Spleen (tissue), 11 donors: Measurements from ENCODE around the gene ARFGEF3. TPM values are rescaled to one million over a fixed set of nuclear protein-coding genes. Genes with fewer than 3 reads are reported as not detected.
"Not testable (repeated sequence)": the region's sequence is repeated elsewhere in the genome, so short reads cannot be mapped to it uniquely, and the experiment has no call there.

Experiments used
- DNase-seq: peaks from one replicate; pipeline ENCODE4 v3.0.0-alpha.2; 2020
- H3K27ac ChIP-seq, 8 donors: fragments of 200-600 bp; sonication (generic) in 7 of 8; 1 replicate in 4 of 8; 2 replicates in 4 of 8; pipeline versions ENCODE4 v1.5.0 to v1.8.0; 2016 to 2021; ENCODE audit warnings: inconsistent platforms in 4 of 8, mild to moderate bottlenecking in 4 of 8, moderate library complexity in 1 of 8
- H3K27me3 ChIP-seq, 7 donors: fragments of 200-600 bp; sonication (generic) in 6 of 7; replicated peaks in 1 of 7; 1 replicate in 4 of 7; 2 replicates in 3 of 7; pipeline versions ENCODE4 v1.5.0 to v1.8.0; 2016 to 2021; ENCODE audit warnings: inconsistent platforms in 3 of 7, mild to moderate bottlenecking in 1 of 7
- H3K36me3 ChIP-seq, 6 donors: fragments of 200-600 bp; sonication (generic) in 5 of 6; 1 replicate in 4 of 6; 2 replicates in 2 of 6; pipeline versions ENCODE4 v1.5.0 to v1.8.0; 2016 to 2021; ENCODE audit warnings: inconsistent platforms in 2 of 6
- H3K4me1 ChIP-seq, 6 donors: fragments of 200-600 bp; sonication (generic) in 5 of 6; 1 replicate in 3 of 6; 2 replicates in 3 of 6; pipeline versions ENCODE4 v1.5.0 to v1.8.0; 2016 to 2021; ENCODE audit warnings: inconsistent platforms in 3 of 6
- H3K4me3 ChIP-seq, 8 donors: fragments of 200-600 bp; sonication (generic) in 7 of 8; 1 replicate in 4 of 8; 2 replicates in 4 of 8; pipeline versions ENCODE4 v1.5.0 to v1.8.0; 2016 to 2021; ENCODE audit warnings: inconsistent platforms in 4 of 8, mild to moderate bottlenecking in 4 of 8, moderate library complexity in 2 of 8
- H3K9me3 ChIP-seq, 8 donors: fragments of 200-600 bp; sonication (generic) in 7 of 8; 1 replicate in 4 of 8; 2 replicates in 4 of 8; pipeline versions ENCODE4 v1.5.0 to v1.8.0; 2016 to 2021; ENCODE audit warnings: inconsistent platforms in 4 of 8
- POLR2A ChIP-seq, 3 donors: fragments of 450-650 bp; IDR thresholded peaks; one replicate each; pipeline ENCODE4 v1.5.1; 2017; ENCODE audit warnings: antibody characterized with exemption in 3 of 3, mild to moderate bottlenecking in 1 of 3
- POLR2AphosphoS5 ChIP-seq, 3 donors: sonication (generic); formaldehyde crosslinking; IDR thresholded peaks; one replicate each; pipeline ENCODE4 v1.5.1; 2017; ENCODE audit warnings: antibody characterized with exemption in 3 of 3
- WGBS, 5 donors: extraction: QIAGEN DNeasy Blood & Tissue Kit in 3 of 5; methylation state at CpG; one replicate each; pipeline versions ENCODE4 v1.1.5 to v1.1.7; 2013 to 2018; 5-methylcytosine and 5-hydroxymethylcytosine counted together
- intact Hi-C: fragments of 100-400 bp; cut with DNase I; formaldehyde crosslinking; loops from one replicate; pipeline ENCODE4 v1.15.0; 2023; ENCODE audit warnings: low total_unique reads
- polyA plus RNA-seq, 3 donors: library from polyadenylated mRNA; stranded (reverse); fragments of 200-250 nt; gene quantifications; one replicate each; pipeline ENCODE4 v1.2.1, GENCODE V29; 2013
- total RNA-seq, 7 donors: library from RNA; depleted of rRNA in 3 of 7; stranded (reverse); fragments of >200 nt in 3 of 7; fragmentation: NEBNext Ultra II Directional in 4 of 7; extraction: Animal tissue kit (Norgen Biotek cat#: 25700) in 4 of 7; gene quantifications; one replicate each; pipeline versions ENCODE4 v1.1.0 to v1.2.1, GENCODE V29; 2016 to 2021
- TF ChIP-seq, protein P1 (sequence below), 11 experiments: fragments of 200-600 bp in 7 of 11; fragments of 450-650 bp in 4 of 11; sonication (generic) in 4 of 11; IDR thresholded peaks in 8 of 11; conservative IDR thresholded peaks in 3 of 11; 1 replicate in 7 of 11; 2 replicates in 4 of 11; pipeline versions ENCODE4 v1.4.0 to v1.8.0; 2016 to 2021; ENCODE audit warnings: antibody characterized with exemption in 11 of 11, inconsistent platforms in 4 of 11, mild to moderate bottlenecking in 1 of 11
- donor health status: healthy with polysubstance abuse.
- donor health status: DM: no; HTN: no; CAD: no; lungs with moderate emphysema.
- donor health status: DM: no; HTN: no; CAD: no.
- donor health status: Bipolar disorder and iron deficiency.
- donor health status: healthy.
- donor health status: DM: no; HTN: no; CAD: no.
- donor health status: DM: yes; HTN: yes; CAD: no.

The ARFGEF3 gene
- total and polyA plus RNA-seq, 10 donors: 0.09 to 3.1 (median 1.7) TPM

DNA sequence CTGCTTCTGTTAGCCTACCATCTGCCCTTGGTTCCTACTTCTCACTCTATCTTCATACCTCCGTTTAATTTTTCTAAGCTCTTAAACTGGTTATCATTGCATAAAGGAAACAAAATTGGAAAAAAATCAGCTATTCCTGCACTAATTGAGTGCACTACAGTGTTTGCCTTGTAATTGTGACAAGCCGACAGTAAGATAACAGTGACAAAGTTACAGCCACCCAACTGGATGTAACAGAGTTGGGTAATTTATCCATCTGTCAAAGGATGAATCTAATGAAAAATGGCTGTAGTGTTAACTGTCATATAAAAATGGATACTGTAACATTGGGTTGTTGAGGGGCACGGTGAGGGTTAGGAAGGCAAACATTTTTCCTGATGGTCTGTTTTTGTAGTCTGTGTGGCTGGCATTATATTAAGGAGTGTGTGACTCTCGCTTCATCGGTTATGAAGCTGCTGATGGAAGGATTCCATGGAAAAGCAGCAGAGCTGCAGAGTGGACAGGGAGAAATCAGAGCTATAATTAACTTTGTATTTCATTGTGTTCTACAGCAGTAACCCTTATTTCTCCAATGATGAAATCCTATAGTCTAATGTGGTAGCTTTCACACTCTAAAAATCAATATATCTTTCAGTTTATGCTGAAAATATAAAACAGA is 43.8 kb downstream of the ARFGEF3 start:
- Histone ChIP-seq H3K4me3 (no peak overlapping the region), H3K4me1 (no peaks in the 10 kb centered on the region), H3K9me3 (no peaks in the 10 kb centered on the region), H3K27ac (no peak overlapping the region), H3K27me3 (peaks cover 0 to 17% (median 0%) of the 10 kb centered on the region in 7 donors), H3K36me3 (no peaks in the 10 kb centered on the region)
- TF ChIP-seq, protein P1, sequence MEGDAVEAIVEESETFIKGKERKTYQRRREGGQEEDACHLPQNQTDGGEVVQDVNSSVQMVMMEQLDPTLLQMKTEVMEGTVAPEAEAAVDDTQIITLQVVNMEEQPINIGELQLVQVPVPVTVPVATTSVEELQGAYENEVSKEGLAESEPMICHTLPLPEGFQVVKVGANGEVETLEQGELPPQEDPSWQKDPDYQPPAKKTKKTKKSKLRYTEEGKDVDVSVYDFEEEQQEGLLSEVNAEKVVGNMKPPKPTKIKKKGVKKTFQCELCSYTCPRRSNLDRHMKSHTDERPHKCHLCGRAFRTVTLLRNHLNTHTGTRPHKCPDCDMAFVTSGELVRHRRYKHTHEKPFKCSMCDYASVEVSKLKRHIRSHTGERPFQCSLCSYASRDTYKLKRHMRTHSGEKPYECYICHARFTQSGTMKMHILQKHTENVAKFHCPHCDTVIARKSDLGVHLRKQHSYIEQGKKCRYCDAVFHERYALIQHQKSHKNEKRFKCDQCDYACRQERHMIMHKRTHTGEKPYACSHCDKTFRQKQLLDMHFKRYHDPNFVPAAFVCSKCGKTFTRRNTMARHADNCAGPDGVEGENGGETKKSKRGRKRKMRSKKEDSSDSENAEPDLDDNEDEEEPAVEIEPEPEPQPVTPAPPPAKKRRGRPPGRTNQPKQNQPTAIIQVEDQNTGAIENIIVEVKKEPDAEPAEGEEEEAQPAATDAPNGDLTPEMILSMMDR (IDR thresholded peaks at IDR 0.05 in 8 of 11, conservative IDR thresholded peaks at IDR 0.05 in 3 of 11): no peak
- 80 to 97% (median 91%) methylated on average over 5 of the region's 5 CpGs for WGBS, 5 donors
- DNase-seq: no peak
- intact Hi-C loops: no loop called here

DNA sequence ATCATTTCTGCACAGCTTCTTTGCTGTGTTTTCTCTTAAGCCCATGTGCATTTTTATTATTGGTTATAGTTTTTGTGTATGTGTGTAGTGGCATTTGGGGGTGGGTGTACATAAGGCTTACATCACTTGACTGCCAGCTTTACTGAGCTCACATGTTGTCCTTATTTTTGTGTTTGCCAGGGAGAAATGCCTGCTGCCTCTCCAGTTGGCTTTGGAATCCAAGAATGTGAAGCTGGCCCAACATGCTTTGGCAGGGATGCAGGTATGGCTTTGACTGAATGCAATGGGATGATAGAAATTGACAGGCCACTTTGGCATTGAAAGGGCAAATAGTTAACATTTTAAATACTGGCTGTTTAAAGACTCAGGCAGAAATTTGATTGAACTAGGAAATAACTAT is 45.1 kb downstream of the ARFGEF3 start:
- no peak overlapping the region for H3K4me3 ChIP-seq
- H3K27ac ChIP-seq: no peak overlapping the region
- intact Hi-C loops: no loop called here
- no peaks in the 10 kb centered on the region for H3K4me1 ChIP-seq
- H3K27me3 ChIP-seq: peaks cover 0 to 17% (median 0%) of the 10 kb centered on the region in 7 donors
- TF ChIP-seq POLR2A (IDR thresholded peaks at IDR 0.05): no peak
- TF ChIP-seq, protein P1 (IDR thresholded peaks at IDR 0.05 in 8 of 11, conservative IDR thresholded peaks at IDR 0.05 in 3 of 11): no peak
- no peak for TF ChIP-seq POLR2AphosphoS5 (IDR thresholded peaks at IDR 0.05)
- H3K9me3 ChIP-seq: no peaks in the 10 kb centered on the region
- no peak for DNase-seq
- no peaks in the 10 kb centered on the region for H3K36me3 ChIP-seq

DNA sequence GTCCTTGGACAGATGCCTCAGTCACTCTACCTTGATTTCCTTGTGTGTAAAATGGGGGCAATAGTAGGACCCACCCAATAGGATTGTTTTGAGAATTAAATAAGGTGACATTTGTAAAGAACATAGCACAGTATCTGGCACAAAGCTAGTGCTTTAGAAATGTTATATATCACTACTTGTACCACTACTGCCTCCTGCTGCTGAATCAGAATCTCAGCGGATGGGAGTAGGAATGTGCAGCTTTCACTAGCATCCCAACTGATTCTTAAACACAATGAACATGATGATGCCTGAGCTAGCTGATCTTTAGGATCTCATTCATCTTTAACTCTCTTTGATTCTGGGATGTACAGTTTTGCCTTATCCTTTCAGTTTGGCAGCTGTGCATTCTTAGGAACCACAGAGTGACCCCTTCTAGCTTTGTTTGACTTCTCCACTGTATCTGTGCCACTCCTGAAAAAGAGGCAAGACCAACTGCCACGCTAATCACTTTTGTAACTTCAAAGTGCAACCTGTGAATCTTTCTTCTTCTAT is 49.4 kb downstream of the ARFGEF3 start:
- H3K36me3 ChIP-seq: no peaks in the 10 kb centered on the region
- intact Hi-C loops: no loop called here
- no peak overlapping the region for H3K4me3 ChIP-seq
- no peak for DNase-seq
- TF ChIP-seq POLR2AphosphoS5 (IDR thresholded peaks at IDR 0.05) (no peak), POLR2A (IDR thresholded peaks at IDR 0.05) (no peak)
- TF ChIP-seq, protein P1 (IDR thresholded peaks at IDR 0.05 in 8 of 11, conservative IDR thresholded peaks at IDR 0.05 in 3 of 11): no peak
- peaks cover 0 to 7% (median 0%) of the 10 kb centered on the region in 7 donors for H3K27me3 ChIP-seq
- no peak overlapping the region for H3K27ac ChIP-seq
- WGBS, 5 donors: 83 to 90% (median 84%) methylated on average over 2 of the region's 2 CpGs
- no peaks in the 10 kb centered on the region for H3K4me1 ChIP-seq
- no peaks in the 10 kb centered on the region for H3K9me3 ChIP-seq

DNA sequence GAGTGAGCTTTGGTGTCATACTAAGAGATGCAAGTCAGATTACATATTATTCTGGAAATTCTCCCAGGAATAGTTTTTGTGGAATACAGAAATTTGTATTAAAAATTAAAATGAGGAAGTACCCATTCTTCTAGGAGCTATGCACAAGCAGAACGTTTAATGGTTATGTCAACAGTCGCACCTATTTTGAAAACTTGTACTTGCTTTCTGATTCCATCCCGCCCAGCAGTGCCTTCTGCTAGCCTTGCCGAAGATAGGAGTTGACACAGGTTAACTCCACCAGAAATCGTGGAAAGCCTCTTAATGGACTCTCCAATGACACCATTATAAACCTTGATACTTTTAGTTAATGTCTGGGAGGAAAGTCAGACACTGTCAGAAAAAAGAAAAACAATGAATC is 49.9 kb downstream of the ARFGEF3 start:
- no peak overlapping the region for H3K27ac ChIP-seq
- no peaks in the 10 kb centered on the region for H3K9me3 ChIP-seq
- TF ChIP-seq POLR2A (IDR thresholded peaks at IDR 0.05) (no peak), POLR2AphosphoS5 (IDR thresholded peaks at IDR 0.05) (no peak)
- TF ChIP-seq, protein P1 (IDR thresholded peaks at IDR 0.05 in 8 of 11, conservative IDR thresholded peaks at IDR 0.05 in 3 of 11): no peak
- H3K36me3 ChIP-seq: no peaks in the 10 kb centered on the region
- peaks cover 0 to 9% (median 0%) of the 10 kb centered on the region in 7 donors for H3K27me3 ChIP-seq
- DNase-seq: no peak
- intact Hi-C loops: no loop called here
- WGBS, 5 donors: 67 to 77% (median 72%) methylated on average over 5 of the region's 5 CpGs
- H3K4me3 ChIP-seq: no peak overlapping the region
- no peaks in the 10 kb centered on the region for H3K4me1 ChIP-seq

DNA sequence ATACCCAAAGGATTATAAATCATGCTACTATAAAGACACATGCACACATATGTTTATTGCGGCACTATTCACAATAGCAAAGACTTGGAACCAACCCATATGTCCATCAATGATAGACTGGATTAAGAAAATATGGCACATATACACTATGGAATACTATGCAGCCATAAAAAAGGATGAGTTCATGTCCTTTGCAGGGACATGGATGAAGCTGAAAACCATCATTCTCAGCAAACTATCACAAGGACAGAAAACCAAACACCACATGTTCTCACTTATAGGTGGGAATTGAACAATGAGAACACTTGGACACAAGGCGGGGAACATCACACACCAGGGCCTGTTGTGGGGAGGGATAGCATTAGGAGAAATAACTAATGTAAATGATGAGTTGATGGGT is 50.8 kb downstream of the ARFGEF3 start:
- H3K27ac ChIP-seq, DNase-seq, H3K36me3 ChIP-seq, H3K4me3 ChIP-seq, intact Hi-C loops, H3K4me1 ChIP-seq, H3K27me3 ChIP-seq, H3K9me3 ChIP-seq: not testable (repeated sequence)
- 95 to 98% (median 98%) methylated on average over 2 of the region's 2 CpGs for WGBS, 5 donors
